HL-60/S4 treated with phorbol 12-myristate 13-acetate at 8.2 ng/mL for 4 days and 3 days (cell line): ENCODE measurements around the gene STARD7.
"Not testable (repeated sequence)": the region's sequence is repeated elsewhere in the genome, so short reads cannot be mapped to it uniquely, and the experiment has no call there.

Source experiments
- in situ Hi-C: fragments of 300-500 bp; cut with MboI; formaldehyde crosslinking; loops from 2 replicates; pipeline ENCODE4 v1.15.0; 2022; ENCODE audit warnings: low sequenced_read_pairs

The STARD7 gene

DNA sequence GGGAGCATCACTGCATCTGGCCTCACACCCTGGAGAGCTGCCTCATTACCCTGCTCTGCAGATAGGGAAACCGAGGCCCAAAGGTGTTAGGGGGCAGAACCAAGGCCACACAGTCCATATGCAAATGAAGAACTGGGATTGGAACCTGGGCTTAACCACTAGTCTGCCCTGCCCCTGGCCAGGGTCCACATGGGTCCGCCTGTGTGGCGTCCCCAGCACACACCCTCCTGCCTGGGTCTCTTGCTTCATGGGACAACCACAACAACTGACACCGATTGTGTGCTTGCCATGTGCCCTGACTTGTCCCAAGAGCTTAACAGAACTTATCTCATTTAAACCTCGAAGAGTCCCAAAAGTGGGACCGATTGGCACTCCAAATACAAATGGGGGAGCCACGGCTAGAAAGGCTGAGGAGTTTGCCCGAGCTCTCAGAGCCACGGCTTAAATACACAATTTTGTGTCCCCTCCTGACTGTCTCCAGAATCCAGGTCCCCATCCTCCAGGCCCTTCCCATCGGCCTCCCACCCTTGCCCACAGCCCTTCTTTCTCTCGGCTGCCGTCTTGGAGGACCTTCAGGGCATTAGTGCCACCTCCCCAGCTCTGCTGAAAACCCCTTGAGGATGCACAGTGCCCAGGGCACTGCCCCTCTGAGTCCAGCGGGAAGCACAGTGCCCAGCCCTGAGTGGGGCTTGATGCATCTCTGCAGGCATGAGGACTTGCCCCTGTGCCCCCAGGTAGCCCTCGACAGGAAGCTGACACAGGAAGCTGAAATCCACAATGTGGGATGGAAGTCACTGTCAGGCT lies 57.6 kb downstream of the STARD7 start:
- in situ Hi-C loops = no loop called here

DNA sequence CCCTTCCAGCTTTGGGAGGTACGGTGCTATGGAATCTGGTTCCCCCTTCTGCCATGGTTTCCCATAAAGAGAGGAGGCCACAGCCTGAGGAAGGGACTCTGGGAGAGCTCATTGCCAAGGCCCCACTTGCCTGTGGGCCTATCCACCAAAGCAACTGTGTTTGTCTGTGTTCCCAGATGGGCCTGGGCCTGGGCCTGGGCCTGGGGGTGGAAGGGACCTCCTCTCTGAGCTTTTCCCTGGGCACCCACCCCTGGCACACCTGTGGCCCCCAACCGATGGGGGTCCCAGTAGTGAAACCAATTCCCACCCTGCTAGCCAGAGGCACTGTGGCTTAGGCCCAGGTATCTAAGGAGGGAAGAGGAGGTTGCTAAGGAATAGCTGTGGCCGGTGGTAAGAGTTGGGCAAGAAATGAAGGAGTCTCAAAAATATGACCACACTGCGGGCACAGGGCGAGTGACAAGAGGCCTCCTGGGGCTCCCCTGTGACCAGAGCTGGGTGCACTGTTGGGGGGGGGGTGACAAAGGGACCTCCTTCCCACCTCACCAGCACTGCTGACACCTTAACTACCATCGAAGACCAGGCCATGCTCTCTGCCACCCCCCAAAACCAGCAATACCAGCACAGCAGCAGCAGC lies 58.5 kb downstream of the STARD7 start:
- in situ Hi-C loops = no loop called here

DNA sequence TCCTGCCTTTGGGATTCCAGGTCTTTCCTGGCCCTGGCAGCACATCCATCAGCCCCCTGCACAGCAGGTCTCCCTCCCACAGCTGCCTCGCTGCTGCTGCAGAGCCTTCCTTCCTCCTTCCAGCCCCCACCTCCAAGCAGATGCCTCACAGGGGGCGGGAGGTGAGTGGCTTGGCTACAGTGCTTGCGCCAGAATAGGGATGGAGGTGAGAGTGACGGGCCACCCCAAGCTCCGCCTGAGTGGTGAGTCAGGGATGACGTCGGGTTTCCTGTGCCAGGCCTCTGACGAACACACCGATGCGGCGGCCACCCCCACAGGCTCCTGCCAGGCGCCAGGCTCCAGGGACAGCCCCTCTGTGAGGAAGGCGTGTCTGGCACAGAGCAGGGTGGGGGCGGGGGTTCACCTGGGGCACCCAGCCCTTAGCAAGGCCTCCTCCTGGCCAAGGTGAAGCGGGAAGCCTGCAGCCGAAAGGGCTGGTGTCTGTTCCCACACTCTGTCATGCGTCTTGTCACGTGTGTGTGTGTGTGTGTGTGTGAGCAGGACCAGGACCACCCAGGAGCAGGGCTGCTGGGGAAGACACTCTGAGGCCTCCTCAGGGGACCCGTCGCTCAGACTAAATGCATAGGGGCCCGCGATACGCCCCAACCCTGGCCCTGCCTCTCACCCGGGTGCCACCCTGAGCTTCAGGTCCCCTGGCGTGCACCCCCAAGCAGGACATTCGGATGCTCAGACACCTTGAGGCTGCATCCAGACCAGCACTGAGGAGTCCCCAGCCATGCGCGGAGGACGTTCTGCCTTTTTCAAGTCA lies 60.0 kb downstream of the STARD7 start:
- in situ Hi-C loops = no loop called here

DNA sequence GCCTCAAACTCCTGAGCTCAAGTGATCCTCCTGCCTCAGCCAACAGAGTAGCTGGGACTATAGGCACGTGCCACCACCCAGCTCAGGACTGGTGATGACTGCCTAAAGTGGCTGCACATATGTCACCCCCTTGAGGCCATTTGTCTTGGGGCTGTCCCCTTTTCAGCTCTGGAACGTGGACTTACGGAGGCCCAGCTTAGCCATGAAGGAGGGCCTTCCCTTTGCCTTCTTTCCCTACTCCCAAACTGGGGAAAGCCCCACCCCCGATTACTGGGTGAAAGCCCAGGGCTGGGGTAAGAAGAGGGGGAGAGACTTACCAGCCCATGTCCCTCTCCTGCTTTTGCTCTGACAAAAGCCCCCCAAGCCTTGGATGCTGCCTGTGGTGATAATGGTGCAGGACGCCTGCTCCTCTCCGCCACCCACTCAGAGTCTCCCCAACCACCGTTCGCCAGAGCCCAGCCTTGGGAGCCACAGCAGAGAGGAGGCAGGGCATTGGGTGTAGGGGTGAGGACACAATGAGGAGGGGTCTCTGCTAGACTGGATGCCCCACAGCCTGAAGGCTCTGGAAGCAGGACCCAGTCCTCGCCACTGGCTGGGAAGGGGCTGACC lies 60.9 kb downstream of the STARD7 start:
- in situ Hi-C loops = no loop called here

DNA sequence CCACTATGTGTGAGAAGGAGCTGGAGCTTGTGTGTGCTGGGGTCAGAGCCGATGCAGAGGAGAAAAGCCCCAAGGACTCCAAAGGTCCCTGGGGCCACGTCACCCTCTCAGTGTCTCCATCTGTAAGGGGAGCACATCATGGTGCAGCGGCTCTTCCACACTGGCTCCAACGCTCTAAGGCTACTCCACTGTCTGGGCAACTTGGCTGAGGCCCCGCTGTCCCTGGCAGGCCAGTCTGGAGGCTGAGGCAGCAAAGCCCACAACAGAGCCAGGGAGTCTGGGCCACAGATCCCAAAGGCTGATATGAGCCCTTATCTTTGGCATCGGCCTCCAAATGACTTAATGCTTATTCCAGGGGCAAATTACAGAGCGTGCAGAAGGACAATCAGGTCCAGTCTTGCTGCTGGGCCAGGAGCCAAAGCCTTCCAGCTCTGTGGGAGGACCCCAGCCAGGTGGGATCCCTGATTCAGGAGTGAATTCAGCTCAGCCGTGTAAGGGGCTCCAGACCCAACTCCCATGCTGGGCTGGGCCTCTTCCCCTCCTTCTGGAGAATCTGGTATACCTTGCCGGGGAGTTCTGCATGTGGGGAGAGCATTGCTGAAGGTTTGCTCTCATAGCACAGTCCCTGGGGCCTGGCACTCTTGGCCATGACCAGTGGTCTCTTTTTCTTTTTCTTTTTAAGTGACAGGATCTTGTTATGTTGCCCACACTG lies 61.6 kb downstream of the STARD7 start:
- in situ Hi-C loops = no loop called here

DNA sequence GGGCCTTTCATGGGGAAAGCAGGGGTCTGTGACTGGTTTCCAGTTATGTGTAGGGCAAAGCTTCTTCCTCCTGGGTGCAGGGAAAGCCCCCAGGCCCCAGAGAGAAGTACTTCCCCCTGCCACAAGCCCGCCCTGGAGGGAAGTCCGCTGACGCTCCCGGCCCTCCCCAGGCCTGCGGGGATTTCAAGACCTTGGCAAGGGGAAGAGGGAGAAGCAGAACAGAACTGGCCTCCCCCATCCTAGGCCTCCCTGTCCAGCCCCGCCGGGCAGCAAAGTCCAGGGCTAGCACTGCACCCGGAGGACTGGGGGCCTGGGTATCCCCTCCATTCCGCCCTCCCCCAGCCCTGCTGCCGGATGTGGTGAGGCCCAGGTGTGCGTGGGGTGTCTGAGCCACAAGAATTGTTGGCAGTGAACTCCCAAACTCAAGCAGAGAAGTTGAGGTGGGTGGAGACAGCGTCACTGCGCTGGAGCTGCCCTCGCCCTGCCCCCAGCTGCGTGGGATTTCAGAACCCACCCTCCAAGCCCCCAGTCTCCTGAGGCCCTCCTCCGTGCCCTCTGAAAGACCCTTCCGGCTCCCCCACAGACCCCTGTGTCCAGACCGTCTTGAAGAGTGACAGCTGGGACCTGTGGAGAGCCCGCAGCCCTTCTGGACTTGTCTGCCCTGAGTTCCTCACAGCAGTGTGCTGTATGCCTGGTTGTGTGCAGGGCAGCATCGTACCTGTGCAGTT lies 62.3 kb downstream of the STARD7 start:
- in situ Hi-C loops = no loop called here

DNA sequence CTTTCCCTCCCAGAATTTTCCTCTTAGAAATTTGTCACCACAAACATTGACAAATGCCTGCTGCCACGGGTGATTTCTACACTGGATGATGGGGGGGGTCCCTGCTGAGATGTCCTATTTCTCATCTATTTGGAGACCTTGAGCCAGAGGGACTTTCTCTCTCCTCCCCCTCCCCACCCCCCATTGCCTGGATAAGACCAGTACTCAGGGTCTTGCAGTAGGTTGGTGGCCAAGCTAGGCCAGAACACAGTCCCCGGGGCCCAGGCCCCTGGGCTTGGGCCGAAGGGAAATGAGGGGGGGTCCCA lies 62.8 kb downstream of the STARD7 start:
- in situ Hi-C loops = no loop called here

DNA sequence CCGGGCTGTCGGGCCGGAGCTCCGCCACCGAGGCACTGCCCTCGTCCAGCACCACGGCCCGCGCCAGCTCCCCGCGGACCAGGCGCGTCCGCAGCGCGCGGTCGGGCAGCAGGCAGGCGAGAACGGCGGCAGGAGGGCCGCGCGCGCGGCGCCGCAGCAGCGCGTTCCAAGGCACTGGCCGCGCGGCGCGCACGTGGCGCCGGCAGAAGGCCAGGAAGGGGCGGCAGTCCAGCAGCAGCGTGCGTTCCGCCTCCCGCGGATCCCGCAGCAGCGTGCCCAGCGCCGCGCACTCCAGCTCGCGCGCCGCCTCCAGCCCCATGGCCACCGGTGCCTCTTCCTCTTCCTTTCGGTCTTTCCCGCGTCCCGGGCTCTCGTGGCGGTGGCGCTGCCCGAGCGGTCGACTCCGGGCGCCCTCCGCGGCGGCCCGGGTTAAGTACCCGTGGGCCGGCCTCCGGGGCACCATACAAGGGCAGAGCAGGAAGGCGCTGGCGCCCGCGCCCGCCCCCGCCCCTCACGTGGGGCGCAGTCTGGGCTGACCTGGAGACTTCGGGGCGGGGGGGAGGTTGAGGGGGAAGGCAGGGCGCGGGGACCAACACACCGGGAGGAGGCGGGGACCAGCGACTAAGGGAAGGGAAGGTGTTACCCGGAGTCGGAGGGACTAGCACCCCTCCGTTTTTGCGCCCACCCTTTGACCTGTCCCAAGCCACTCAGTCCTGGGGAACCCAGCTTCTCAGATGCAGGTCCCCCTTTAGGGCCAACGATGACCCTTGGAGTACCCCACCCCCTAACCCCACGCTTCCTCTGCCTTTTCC lies 63.4 kb downstream of the STARD7 start, which contains the start of gene DUSP2:
TSS of gene DUSP2 (minus strand) at position 405 of the 812 bp plus-strand sequence. CDS start at position 319, 86 bp downstream.
- in situ Hi-C loops = no loop called here

DNA sequence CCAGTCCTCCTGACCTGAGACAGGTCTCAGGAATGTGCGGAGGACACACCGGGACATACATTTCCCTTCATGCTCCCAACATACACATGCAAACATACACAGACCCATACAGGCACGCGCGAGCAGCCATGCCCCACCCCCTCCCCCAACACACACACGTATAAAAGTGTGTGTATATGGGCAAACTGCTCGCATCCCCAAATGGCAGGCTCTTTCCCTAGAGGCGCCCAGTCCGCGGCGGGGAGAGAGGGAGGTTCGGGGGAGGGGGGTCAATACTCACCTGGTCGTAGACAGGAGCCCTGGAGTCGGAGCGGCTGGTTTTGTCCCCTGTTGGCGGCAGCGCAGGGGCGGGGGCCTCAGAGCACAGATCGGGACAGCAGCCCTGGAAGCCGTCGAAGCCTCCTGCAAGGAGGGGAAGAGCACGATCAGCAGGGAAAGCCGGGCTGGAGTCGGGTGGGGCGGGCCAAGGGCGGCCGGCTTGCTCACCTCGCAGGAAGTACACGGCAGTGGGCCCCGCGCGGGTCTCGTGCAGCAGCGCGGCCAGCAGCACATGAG lies 64.1 kb downstream of the STARD7 start:
- in situ Hi-C loops = no loop called here

DNA sequence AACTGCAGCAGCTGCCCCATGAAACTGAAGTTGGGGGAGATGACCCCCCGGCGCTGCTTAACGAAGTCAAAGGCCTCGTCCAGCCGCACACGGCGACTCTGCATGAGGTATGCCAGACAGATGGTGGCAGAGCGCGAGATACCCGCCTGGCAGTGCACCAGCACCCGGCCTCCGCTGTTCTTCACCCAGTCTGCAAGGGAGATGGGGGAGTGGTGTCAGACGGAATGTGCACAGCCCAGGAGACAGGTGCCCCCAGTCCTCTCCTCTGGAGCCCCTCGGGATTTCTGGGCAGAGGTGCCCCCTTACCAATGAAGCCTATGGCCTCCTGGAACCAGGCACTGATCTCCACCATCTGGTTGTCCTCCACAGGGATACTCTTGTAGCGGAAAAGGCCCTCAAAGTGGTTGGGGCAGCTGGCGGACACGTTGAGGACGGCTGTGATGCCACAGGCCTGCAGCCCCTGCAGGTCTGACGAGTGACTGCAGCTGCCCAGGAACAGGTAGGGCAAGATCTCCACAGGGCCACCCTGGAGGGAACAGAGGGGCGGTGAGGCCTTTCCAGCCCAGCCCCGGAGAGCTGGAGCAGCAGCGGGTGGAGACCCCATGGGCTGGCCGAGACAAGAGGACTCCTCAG lies 64.7 kb downstream of the STARD7 start:
- in situ Hi-C loops = no loop called here

DNA sequence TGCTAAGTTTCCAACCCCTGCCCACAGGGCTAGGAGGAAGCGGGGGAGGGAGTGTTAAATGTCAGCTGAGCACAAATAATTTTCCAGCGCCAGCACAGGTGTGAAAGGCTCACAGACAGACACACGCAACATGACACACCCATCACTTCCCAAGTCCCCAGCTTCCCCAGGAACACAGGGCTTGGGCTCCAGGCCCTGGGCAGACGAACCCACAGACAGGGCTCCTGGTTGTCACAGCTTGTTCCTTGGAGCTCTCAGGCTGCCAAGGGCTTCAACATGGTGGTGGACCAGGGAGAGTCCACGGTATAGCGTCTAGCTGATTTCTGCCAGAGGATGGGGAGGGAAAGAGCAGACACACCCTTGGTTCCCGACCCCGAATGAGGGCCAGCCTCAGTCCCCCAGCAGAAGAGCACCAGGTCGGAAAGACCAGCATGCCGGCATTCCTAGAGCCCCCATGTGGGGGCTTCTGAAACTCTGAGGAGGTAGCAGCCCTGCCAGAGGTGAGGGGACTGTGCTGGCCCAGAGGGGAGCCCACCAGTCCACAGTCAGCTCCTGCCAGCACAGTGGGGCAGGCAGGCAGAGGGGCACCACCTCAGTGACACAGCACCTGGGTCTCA lies 65.3 kb downstream of the STARD7 start:
- in situ Hi-C loops = no loop called here

DNA sequence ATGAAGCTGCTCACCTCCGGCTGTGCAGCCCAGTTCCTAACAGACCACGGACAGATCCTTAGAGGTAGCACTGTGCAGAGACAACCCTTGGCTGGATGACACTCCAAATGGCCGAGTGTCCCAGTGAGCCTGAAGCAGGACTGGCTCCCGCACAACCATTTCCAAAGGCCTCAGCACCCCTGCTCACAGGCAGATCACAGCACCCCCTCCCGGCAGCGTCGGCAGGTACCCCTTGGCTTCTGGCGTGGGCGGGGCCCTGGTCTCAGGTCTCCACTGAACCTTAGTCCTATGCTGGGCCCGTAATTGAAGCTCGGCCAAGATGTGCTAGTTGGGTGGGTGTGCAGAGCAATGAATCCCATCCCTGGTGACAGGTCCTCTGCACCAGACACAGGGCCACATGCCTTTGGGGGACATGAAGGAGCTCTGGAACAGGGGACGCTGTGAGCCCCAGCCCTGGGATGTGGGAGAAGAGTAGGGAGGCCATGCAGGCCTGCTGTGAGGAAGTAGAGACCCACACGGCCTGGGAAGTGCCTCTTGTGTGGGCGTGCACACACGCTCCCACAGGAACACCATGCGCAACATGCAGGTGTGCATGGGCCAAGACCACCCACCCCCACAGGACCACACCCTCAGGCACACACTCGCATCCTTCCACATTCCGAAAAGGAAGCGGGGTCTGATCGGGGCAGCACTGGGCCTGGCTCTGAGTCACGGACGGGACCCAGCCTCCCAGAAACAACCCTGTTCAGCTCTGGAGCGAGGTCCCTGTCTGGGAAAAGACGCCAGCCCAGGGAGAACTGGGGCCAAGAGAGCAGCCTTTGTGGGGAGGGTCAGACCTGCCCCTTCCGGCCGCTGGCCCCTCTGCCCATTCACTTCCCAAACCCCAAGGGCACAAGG lies 66.2 kb downstream of the STARD7 start:
- in situ Hi-C loops = no loop called here

DNA sequence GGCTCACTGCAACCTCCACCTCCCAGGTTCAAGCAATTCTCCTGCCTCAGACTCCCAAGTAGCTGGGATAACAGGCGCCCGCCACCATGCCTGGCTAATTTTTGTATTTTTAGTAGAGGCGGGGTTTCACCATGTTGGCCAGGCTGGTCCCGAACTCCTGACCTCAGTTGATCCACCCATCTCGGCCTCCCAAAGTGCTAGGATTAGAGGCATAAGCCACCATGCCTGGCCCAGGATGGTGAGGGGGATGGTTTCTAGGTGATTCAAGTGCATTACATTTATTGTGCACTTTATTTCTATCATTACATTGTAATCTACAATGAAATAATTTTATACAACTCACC lies 67.0 kb downstream of the STARD7 start:
- in situ Hi-C loops = not testable (repeated sequence)

DNA sequence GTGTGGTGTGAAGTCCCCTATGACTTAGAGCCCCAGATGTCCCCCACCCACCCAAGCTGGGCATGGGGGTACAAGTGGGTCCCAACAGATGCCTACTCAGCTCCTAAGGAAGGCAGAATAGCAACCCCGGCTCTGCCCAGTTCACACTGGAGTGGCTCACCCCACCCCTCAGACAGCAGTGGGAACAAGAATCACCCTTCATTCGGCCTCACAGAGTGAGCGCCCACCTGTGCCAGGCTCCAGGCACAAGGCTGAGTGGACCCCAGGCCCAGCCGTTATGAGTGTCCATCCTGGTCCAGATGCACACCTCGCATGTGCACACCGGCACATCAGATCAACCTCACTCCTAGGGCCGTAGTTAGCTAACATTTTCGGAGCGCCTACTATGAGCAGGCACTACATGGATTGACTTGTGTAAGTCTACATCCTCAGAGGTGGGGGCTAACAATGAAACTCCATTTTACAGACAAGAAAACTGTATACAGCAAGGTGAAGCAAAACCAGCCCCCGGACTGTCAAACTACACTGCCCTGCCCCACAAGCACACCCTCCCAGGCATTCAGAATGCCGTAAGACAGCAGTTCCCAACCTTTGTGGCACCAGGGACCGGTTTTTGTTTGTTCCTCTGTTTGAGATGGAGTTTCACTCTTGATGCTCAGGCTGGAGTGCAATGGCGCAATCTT lies 67.5 kb downstream of the STARD7 start:
- in situ Hi-C loops = no loop called here

DNA sequence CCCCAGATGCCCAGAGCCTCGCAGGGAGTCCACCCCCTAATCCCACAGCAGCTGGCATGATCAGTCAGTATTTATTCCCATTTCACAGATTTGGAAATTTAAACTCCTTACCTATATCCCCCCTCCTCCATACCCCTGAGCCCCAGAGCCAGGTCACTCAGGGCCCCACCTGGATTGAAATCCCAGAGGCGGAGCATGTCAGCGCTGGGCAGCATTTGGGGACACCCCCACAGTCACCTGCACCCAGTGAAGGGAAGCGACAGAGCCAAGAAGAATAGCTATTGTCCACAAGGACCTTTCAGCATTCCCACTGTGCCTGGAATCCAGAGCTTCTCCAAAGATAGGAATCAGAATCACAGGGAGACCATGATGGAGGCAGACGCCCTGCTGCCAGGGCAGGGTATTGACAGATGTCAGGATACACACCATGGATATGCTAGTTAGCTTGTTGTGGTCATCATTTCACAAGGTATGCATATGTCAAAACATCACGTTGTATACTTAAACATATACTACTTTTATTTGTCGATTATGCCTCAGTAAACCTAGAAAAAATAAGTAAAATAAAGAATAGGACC lies 69.4 kb downstream of the STARD7 start:
- in situ Hi-C loops = no loop called here
